H1 (cell line): ENCODE data around the gene SPTB. TPM values are rescaled to one million over a fixed set of nuclear protein-coding genes. Genes with fewer than 3 reads are reported as not detected.

Experiments used
- KDM1A ChIP-seq: fragments of 200-600, 300-600 bp; sonication (generic); IDR thresholded peaks from 2 replicates; pipeline ENCODE4 v1.7.1; 2016; ENCODE audit warnings: mild to moderate bottlenecking, low read length, borderline replicate concordance
- KDM4A ChIP-seq: IDR thresholded peaks from one replicate; pipeline ENCODE4 v1.7.1; 2012; ENCODE audit warnings: low read depth, mild to moderate bottlenecking, moderate library complexity, low read length, inconsistent platforms; ENCODE audit not compliant: severe bottlenecking
- NANOG ChIP-seq: IDR thresholded peaks from 2 replicates; pipeline ENCODE4 v1.6.1; 2011; ENCODE audit warnings: low read length, low read depth, mild to moderate bottlenecking, inconsistent platforms; ENCODE audit not compliant: insufficient read depth, poor library complexity, severe bottlenecking
- RNF2 ChIP-seq: fragments of 200-900, 300-1000 bp; sonication (generic); IDR thresholded peaks from 2 replicates; pipeline ENCODE4 v1.7.1; 2016; ENCODE audit warnings: borderline replicate concordance, low read depth, mild to moderate bottlenecking, antibody characterized with exemption, low read length; ENCODE audit not compliant: poor library complexity, severe bottlenecking; ENCODE audit errors: missing control alignments
- SAP30 ChIP-seq: fragments of 300-600 bp; sonication (generic); IDR thresholded peaks from 2 replicates; pipeline ENCODE4 v1.7.1; 2012; ENCODE audit warnings: low read length, moderate library complexity, mild to moderate bottlenecking, inconsistent platforms; ENCODE audit not compliant: insufficient read depth, insufficient replicate concordance
- polyA plus RNA-seq, 7 experiments: library from polyadenylated mRNA; depleted of rRNA in 3 of 7; stranded (reverse) in 5 of 7; unstranded in 2 of 7; fragments of >200 nt in 5 of 7; fragments of 200-250 nt in 2 of 7; gene quantifications; 1 replicate in 5 of 7; 2 replicates in 1 of 7; 4 replicates in 1 of 7; pipeline versions ENCODE4 v1.2.1 to v1.2.3, GENCODE V29; 2011 to 2013; ENCODE audit warnings: missing spikeins in 2 of 7, mixed read lengths in 2 of 7
- total RNA-seq: library from RNA; stranded (reverse); fragmentation: NEBNext Ultra II Directional; extraction: Animal tissue kit (Norgen Biotek cat#: 25700); gene quantifications from 2 replicates; pipeline ENCODE4 v1.2.1, GENCODE V29; 2021
- TF ChIP-seq, protein P1 (sequence below): IDR thresholded peaks from 2 replicates; pipeline ENCODE4 v1.6.1; 2012; ENCODE audit warnings: low read length, inconsistent platforms

The SPTB gene
- total and polyA plus RNA-seq, 2 of the 8 experiments (the other 6 are each of a cell fraction or from before 2014, with no cell fraction given) = 0.30 to 2.4 TPM

DNA sequence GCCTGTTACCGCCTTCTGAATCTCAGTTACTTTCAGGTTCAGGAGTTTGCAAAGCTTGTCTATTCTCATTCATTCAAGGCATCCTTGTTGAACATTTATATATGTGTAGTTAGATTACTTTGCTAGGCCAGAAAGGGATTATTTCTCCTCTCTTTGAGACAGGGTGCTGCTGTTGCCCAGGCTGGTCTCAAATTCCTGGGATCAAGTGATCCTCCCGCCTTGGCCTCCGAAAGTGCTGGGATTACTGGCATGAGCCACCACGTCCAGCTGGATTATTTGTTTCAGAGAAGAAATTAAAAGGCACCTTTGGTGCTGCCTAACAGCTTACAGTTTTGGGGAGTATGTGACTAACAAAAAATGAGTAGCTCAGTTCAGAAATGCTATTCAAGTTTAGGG, 35.3 kb upstream of the SPTB start (continued):
- no peak for TF ChIP-seq RNF2
- no peak for TF ChIP-seq NANOG
- TF ChIP-seq KDM1A = no peak
- no peak for TF ChIP-seq KDM4A
- TF ChIP-seq SAP30 = no peak
- TF ChIP-seq, protein P1, sequence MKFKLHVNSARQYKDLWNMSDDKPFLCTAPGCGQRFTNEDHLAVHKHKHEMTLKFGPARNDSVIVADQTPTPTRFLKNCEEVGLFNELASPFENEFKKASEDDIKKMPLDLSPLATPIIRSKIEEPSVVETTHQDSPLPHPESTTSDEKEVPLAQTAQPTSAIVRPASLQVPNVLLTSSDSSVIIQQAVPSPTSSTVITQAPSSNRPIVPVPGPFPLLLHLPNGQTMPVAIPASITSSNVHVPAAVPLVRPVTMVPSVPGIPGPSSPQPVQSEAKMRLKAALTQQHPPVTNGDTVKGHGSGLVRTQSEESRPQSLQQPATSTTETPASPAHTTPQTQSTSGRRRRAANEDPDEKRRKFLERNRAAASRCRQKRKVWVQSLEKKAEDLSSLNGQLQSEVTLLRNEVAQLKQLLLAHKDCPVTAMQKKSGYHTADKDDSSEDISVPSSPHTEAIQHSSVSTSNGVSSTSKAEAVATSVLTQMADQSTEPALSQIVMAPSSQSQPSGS = no peak
